ENCODE measurements around the gene HOXD12.

HOXD12 gene

GRCh38 chr2:176080540-176081375 is 18.8 kb upstream of the HOXD12 start:
- DNase-seq (ENCODE audit: low spot score) = no peak

- DNase-seq (ENCODE audit: low spot score) = no peak
Observed at GRCh38 chr2:176081376-176081836, 18.2 kb upstream of the HOXD12 start.

GRCh38 chr2:176081837-176082524 is 17.6 kb upstream of the HOXD12 start:
- DNase-seq (ENCODE audit: low spot score) = no peak

- DNase-seq (ENCODE audit: low spot score) = no peak
Observed at GRCh38 chr2:176082525-176082823, 17.1 kb upstream of the HOXD12 start.

GRCh38 chr2:176082824-176083751 is 16.5 kb upstream of the HOXD12 start:
- no peak for DNase-seq (ENCODE audit: low spot score)

GRCh38 chr2:176083796-176084261 is 15.8 kb upstream of the HOXD12 start, which contains the start of gene EVX2:
EVX2 (minus strand) TSS chr2:176083962; CDS start chr2:176083776, 186 bp downstream.
- no peak for DNase-seq (ENCODE audit: low spot score)

- no peak for DNase-seq (ENCODE audit: low spot score)
Observed at GRCh38 chr2:176084611-176085119, 14.9 kb upstream of the HOXD12 start.

- no peak for DNase-seq (ENCODE audit: low spot score)
Observed at GRCh38 chr2:176085120-176085788, 14.3 kb upstream of the HOXD12 start.

GRCh38 chr2:176085861-176086771 is 13.5 kb upstream of the HOXD12 start:
- peak; percentile 43 for DNase-seq (ENCODE audit: low spot score)

- DNase-seq (ENCODE audit: low spot score) = no peak
Observed at GRCh38 chr2:176087330-176088047, 12.1 kb upstream of the HOXD12 start.

GRCh38 chr2:176088048-176088936 is 11.3 kb upstream of the HOXD12 start:
- DNase-seq (ENCODE audit: low spot score) = peak; percentile 43

- DNase-seq (ENCODE audit: low spot score) = no peak
Observed at GRCh38 chr2:176088937-176089842, 10.4 kb upstream of the HOXD12 start.

- no peak for DNase-seq (ENCODE audit: low spot score)
Observed at GRCh38 chr2:176089843-176090395, 9.7 kb upstream of the HOXD12 start.

GRCh38 chr2:176090862-176091261 is 8.7 kb upstream of the HOXD12 start:
- DNase-seq (ENCODE audit: low spot score) = no peak

- DNase-seq (ENCODE audit: low spot score) = no peak
Observed at GRCh38 chr2:176091329-176092258, 8.0 kb upstream of the HOXD12 start.
